Measurements from ENCODE around the gene MEMO1. TPM values are rescaled to one million over a fixed set of nuclear protein-coding genes. Genes with fewer than 3 reads are reported as not detected.
"Not testable (repeated sequence)": the region's sequence is repeated elsewhere in the genome, so short reads cannot be mapped to it uniquely, and the experiment has no call there.

Gene MEMO1
- total RNA-seq, 1 experiment from 2014 or later, result 54.6 TPM

GRCh38 chr2:31962757-31963361, 47.9 kb downstream of the MEMO1 start:
- Histone ChIP-seq H3K27me3 (replicated peaks) (no peaks in the 10 kb centered on the region), H3K4me3 (no peak overlapping the region), H3K4me1 (replicated peaks) (0 out of 2 replicates have a peak, but pooled peaks cover 6% of the 10 kb centered on the region), H3K9me3 (replicated peaks) (no peaks in the 10 kb centered on the region), H3K36me3 (no peaks in the 10 kb centered on the region), H3K27ac (no peak overlapping the region)
- DNase-seq (ENCODE audit: low read depth in 1 of 2, low spot score in 2 of 2), result no peak

- 0 out of 2 replicates have a peak, but pooled peaks cover 6% of the 10 kb centered on the region for H3K4me1 ChIP-seq (replicated peaks)
- DNase-seq (ENCODE audit: low read depth in 1 of 2, low spot score in 2 of 2), result no peak
- H3K36me3 ChIP-seq, result no peaks in the 10 kb centered on the region; the same call in 1 of the 2 replicates
- H3K9me3 ChIP-seq (replicated peaks), result no peaks in the 10 kb centered on the region
- H3K4me3 ChIP-seq, result no peak overlapping the region
- H3K27me3 ChIP-seq (replicated peaks), result no peaks in the 10 kb centered on the region
- H3K27ac ChIP-seq, result no peak overlapping the region
Observed at GRCh38 chr2:31958140-31958717, 52.6 kb downstream of the MEMO1 start.

- no peak for DNase-seq (ENCODE audit: low read depth in 1 of 2, low spot score in 2 of 2)
- Histone ChIP-seq H3K27me3 (replicated peaks) (no peaks in the 10 kb centered on the region), H3K4me3 (no peak overlapping the region), H3K9me3 (replicated peaks) (no peaks in the 10 kb centered on the region), H3K27ac (no peak overlapping the region), H3K36me3 (no peaks in the 10 kb centered on the region; the same call in 1 of the 2 replicates), H3K4me1 (replicated peaks) (0 out of 2 replicates have a peak, but pooled peaks cover 6% of the 10 kb centered on the region)
Observed at GRCh38 chr2:31957354-31958139, 53.3 kb downstream of the MEMO1 start.

- DNase-seq (ENCODE audit: low read depth in 1 of 2, low spot score in 2 of 2); H3K27me3 ChIP-seq (replicated peaks): not testable (repeated sequence)
Observed at GRCh38 chr2:31956934-31957333, 53.9 kb downstream of the MEMO1 start.

GRCh38 chr2:31956312-31956711, 54.5 kb downstream of the MEMO1 start:
- Histone ChIP-seq H3K4me3 (no peak overlapping the region), H3K27ac (no peak overlapping the region), H3K27me3 (replicated peaks) (no peaks in the 10 kb centered on the region), H3K36me3 (no peaks in the 10 kb centered on the region; the same call in 1 of the 2 replicates), H3K4me1 (replicated peaks) (0 out of 2 replicates have a peak, but pooled peaks cover 6% of the 10 kb centered on the region), H3K9me3 (replicated peaks) (no peaks in the 10 kb centered on the region)
- no peak for DNase-seq (ENCODE audit: low read depth in 1 of 2, low spot score in 2 of 2)

More at GRCh38 chr2:31956934-31957333, 53.9 kb downstream of the MEMO1 start:
- not testable (repeated sequence) for H3K4me1 ChIP-seq (replicated peaks); H3K36me3 ChIP-seq; H3K4me3 ChIP-seq; H3K9me3 ChIP-seq (replicated peaks); H3K27ac ChIP-seq

- H3K36me3 ChIP-seq; H3K4me1 ChIP-seq (replicated peaks); DNase-seq (ENCODE audit: low read depth in 1 of 2, low spot score in 2 of 2); H3K27me3 ChIP-seq (replicated peaks); H3K27ac ChIP-seq; H3K9me3 ChIP-seq (replicated peaks); H3K4me3 ChIP-seq: not testable (repeated sequence)
Observed at GRCh38 chr2:31953095-31953494, 57.7 kb downstream of the MEMO1 start.

GRCh38 chr2:31950946-31951562, 59.8 kb downstream of the MEMO1 start:
- H3K27me3 ChIP-seq (replicated peaks), result no peaks in the 10 kb centered on the region
- H3K4me1 ChIP-seq (replicated peaks), result no peaks in the 10 kb centered on the region
- H3K4me3 ChIP-seq, result no peak overlapping the region
- no peak for DNase-seq (ENCODE audit: low read depth in 1 of 2, low spot score in 2 of 2)
- no peaks in the 10 kb centered on the region for H3K9me3 ChIP-seq (replicated peaks)
- no peak overlapping the region for H3K27ac ChIP-seq
- H3K36me3 ChIP-seq, result no peaks in the 10 kb centered on the region; the same call in 1 of the 2 replicates

- no peak overlapping the region for H3K27ac ChIP-seq
- H3K9me3 ChIP-seq (replicated peaks), result no peaks in the 10 kb centered on the region
- no peak for DNase-seq (ENCODE audit: low read depth in 1 of 2, low spot score in 2 of 2)
- no peaks in the 10 kb centered on the region for H3K4me1 ChIP-seq (replicated peaks)
- H3K27me3 ChIP-seq (replicated peaks), result no peaks in the 10 kb centered on the region
- H3K36me3 ChIP-seq, result 0 out of 2 replicates have a peak, but pooled peaks cover 2% of the 10 kb centered on the region
- no peak overlapping the region for H3K4me3 ChIP-seq
Observed at GRCh38 chr2:31947871-31948270, 62.9 kb downstream of the MEMO1 start.

GRCh38 chr2:31946838-31947237, 64.0 kb downstream of the MEMO1 start:
- Histone ChIP-seq H3K4me3 (no peak overlapping the region), H3K9me3 (replicated peaks) (no peaks in the 10 kb centered on the region), H3K27ac (no peak overlapping the region), H3K4me1 (replicated peaks) (no peaks in the 10 kb centered on the region), H3K36me3 (0 out of 2 replicates have a peak, but pooled peaks cover 8% of the 10 kb centered on the region), H3K27me3 (replicated peaks) (no peaks in the 10 kb centered on the region)
- DNase-seq (ENCODE audit: low read depth in 1 of 2, low spot score in 2 of 2), result no peak

GRCh38 chr2:31945572-31945935, 65.3 kb downstream of the MEMO1 start:
- Histone ChIP-seq H3K9me3 (replicated peaks) (no peaks in the 10 kb centered on the region), H3K27ac (no peak overlapping the region), H3K36me3 (0 out of 2 replicates have a peak, but pooled peaks cover 9% of the 10 kb centered on the region), H3K4me3 (no peak overlapping the region), H3K27me3 (replicated peaks) (no peaks in the 10 kb centered on the region), H3K4me1 (replicated peaks) (no peaks in the 10 kb centered on the region)
- no peak for DNase-seq (ENCODE audit: low read depth in 1 of 2, low spot score in 2 of 2)

- Histone ChIP-seq H3K27me3 (replicated peaks) (no peaks in the 10 kb centered on the region), H3K36me3 (0 out of 2 replicates have a peak, but pooled peaks cover 9% of the 10 kb centered on the region), H3K4me3 (no peak overlapping the region), H3K9me3 (replicated peaks) (no peaks in the 10 kb centered on the region), H3K4me1 (replicated peaks) (no peaks in the 10 kb centered on the region), H3K27ac (no peak overlapping the region)
- DNase-seq (ENCODE audit: low read depth in 1 of 2, low spot score in 2 of 2), result no peak
Observed at GRCh38 chr2:31944828-31945571, 65.8 kb downstream of the MEMO1 start.

- H3K4me1 ChIP-seq (replicated peaks), result no peaks in the 10 kb centered on the region
- H3K27ac ChIP-seq, result no peak overlapping the region
- 0 out of 2 replicates have a peak, but pooled peaks cover 9% of the 10 kb centered on the region for H3K36me3 ChIP-seq
- H3K27me3 ChIP-seq (replicated peaks), result no peaks in the 10 kb centered on the region
- no peak overlapping the region for H3K4me3 ChIP-seq
- no peak for DNase-seq (ENCODE audit: low read depth in 1 of 2, low spot score in 2 of 2)
- no peaks in the 10 kb centered on the region for H3K9me3 ChIP-seq (replicated peaks)
Observed at GRCh38 chr2:31943636-31944225, 67.1 kb downstream of the MEMO1 start.

- no peaks in the 10 kb centered on the region for H3K27me3 ChIP-seq (replicated peaks)
- H3K4me3 ChIP-seq, result no peak overlapping the region
- H3K27ac ChIP-seq, result no peak overlapping the region
- no peaks in the 10 kb centered on the region for H3K9me3 ChIP-seq (replicated peaks)
- H3K36me3 ChIP-seq, result 0 out of 2 replicates have a peak, but pooled peaks cover 9% of the 10 kb centered on the region
- H3K4me1 ChIP-seq (replicated peaks), result no peaks in the 10 kb centered on the region
- no peak for DNase-seq (ENCODE audit: low read depth in 1 of 2, low spot score in 2 of 2)
Observed at GRCh38 chr2:31940920-31941319, 69.9 kb downstream of the MEMO1 start.

Data from SJSA1 (cell line).